PFSK-1 (cell line): Measurements from ENCODE around the gene GOT2.

Source experiments
- POLR2AphosphoS5 ChIP-seq: IDR thresholded peaks from 2 replicates; pipeline ENCODE4 v1.6.1; 2012; ENCODE audit warnings: low read depth, mild to moderate bottlenecking, control low read depth, low read length, moderate library complexity
- SIN3A ChIP-seq: IDR thresholded peaks from 2 replicates; pipeline ENCODE4 v1.6.1; 2012; ENCODE audit warnings: mild to moderate bottlenecking, low read length, moderate library complexity, borderline replicate concordance; ENCODE audit not compliant: insufficient read depth
- TAF1 ChIP-seq: IDR thresholded peaks from 2 replicates; pipeline ENCODE4 v1.6.1; 2012; ENCODE audit warnings: low read length, control low read depth, borderline replicate concordance; ENCODE audit not compliant: insufficient read depth
- TF ChIP-seq, protein P1 (sequence below), 2 experiments: IDR thresholded peaks; 2 replicates each; pipeline versions ENCODE4 v1.6.1 to v1.8.0; 2011 to 2012; ENCODE audit warnings: low read depth in 2 of 2, low read length in 2 of 2, control low read depth in 1 of 2, inconsistent platforms in 1 of 2, mild to moderate bottlenecking in 1 of 2, moderate library complexity in 1 of 2; ENCODE audit not compliant: insufficient read depth in 1 of 2

DNA sequence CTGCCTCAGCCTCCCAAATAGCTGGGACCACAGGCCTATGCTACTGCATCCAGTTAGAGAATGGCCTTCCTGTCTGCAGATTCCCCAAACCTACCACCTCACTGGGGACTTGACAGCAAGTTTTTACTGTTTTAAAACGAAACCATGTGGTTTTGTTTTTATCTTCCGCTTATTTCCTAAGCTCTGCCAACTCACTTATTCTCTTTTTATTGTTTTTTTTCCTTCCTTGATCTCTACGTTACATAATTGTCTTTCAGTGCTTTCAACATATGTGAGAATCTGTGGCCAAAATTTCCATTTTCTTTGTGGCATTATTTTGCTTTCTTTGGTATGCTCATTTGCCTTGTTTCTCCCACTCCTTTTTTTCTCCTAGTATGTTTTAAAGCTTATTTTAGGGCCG is 35.0 kb downstream of the GOT2 start:
- TF ChIP-seq TAF1 (no peak), SIN3A (no peak), POLR2AphosphoS5 (no peak)
- TF ChIP-seq, protein P1, sequence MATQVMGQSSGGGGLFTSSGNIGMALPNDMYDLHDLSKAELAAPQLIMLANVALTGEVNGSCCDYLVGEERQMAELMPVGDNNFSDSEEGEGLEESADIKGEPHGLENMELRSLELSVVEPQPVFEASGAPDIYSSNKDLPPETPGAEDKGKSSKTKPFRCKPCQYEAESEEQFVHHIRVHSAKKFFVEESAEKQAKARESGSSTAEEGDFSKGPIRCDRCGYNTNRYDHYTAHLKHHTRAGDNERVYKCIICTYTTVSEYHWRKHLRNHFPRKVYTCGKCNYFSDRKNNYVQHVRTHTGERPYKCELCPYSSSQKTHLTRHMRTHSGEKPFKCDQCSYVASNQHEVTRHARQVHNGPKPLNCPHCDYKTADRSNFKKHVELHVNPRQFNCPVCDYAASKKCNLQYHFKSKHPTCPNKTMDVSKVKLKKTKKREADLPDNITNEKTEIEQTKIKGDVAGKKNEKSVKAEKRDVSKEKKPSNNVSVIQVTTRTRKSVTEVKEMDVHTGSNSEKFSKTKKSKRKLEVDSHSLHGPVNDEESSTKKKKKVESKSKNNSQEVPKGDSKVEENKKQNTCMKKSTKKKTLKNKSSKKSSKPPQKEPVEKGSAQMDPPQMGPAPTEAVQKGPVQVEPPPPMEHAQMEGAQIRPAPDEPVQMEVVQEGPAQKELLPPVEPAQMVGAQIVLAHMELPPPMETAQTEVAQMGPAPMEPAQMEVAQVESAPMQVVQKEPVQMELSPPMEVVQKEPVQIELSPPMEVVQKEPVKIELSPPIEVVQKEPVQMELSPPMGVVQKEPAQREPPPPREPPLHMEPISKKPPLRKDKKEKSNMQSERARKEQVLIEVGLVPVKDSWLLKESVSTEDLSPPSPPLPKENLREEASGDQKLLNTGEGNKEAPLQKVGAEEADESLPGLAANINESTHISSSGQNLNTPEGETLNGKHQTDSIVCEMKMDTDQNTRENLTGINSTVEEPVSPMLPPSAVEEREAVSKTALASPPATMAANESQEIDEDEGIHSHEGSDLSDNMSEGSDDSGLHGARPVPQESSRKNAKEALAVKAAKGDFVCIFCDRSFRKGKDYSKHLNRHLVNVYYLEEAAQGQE (IDR thresholded peaks at IDR 0.05; ENCODE audit: insufficient read depth in 1 of 2, low read depth in 2 of 2, low read length in 2 of 2), result no peak
